Measurements from ENCODE around the gene RSPO3. TPM values are rescaled to one million over a fixed set of nuclear protein-coding genes. Genes with fewer than 3 reads are reported as not detected.
"Not testable (repeated sequence)": the region's sequence is repeated elsewhere in the genome, so short reads cannot be mapped to it uniquely, and the experiment has no call there.

RSPO3 gene
- total RNA-seq, 4 donors from 2014 or later: 1.9 to 10.7 (median 4.0) TPM

- no peaks in the 10 kb centered on the region for H3K36me3 ChIP-seq
- no peaks in the 10 kb centered on the region for H3K4me1 ChIP-seq
- no peak overlapping the region for H3K27ac ChIP-seq
- no peak overlapping the region for H3K4me3 ChIP-seq
- H3K9me3 ChIP-seq: no peaks in the 10 kb centered on the region
- DNase-seq: no peak
- TF ChIP-seq CTCF (IDR thresholded peaks at IDR 0.05) (no peak), POLR2A (IDR thresholded peaks at IDR 0.05) (no peak)
- H3K27me3 ChIP-seq: no peaks in the 10 kb centered on the region
Observed at GRCh38 chr6:127216810-127217789, 98.6 kb downstream of the RSPO3 start.

GRCh38 chr6:127219869-127220268, 101.4 kb downstream of the RSPO3 start:
- no peak overlapping the region for H3K4me3 ChIP-seq
- H3K27me3 ChIP-seq: no peaks in the 10 kb centered on the region
- no peak for DNase-seq
- TF ChIP-seq POLR2A (IDR thresholded peaks at IDR 0.05): no peak
- TF ChIP-seq CTCF (IDR thresholded peaks at IDR 0.05): no peak
- no peaks in the 10 kb centered on the region for H3K9me3 ChIP-seq
- H3K27ac ChIP-seq: no peak overlapping the region
- H3K36me3 ChIP-seq: no peaks in the 10 kb centered on the region
- H3K4me1 ChIP-seq: no peaks in the 10 kb centered on the region

- no peaks in the 10 kb centered on the region for H3K9me3 ChIP-seq
- no peak for DNase-seq
- H3K27ac ChIP-seq: no peak overlapping the region
- no peak overlapping the region for H3K4me3 ChIP-seq
- no peaks in the 10 kb centered on the region for H3K27me3 ChIP-seq
- no peaks in the 10 kb centered on the region for H3K36me3 ChIP-seq
- no peaks in the 10 kb centered on the region for H3K4me1 ChIP-seq
- no peak for TF ChIP-seq POLR2A (IDR thresholded peaks at IDR 0.05)
Observed at GRCh38 chr6:127221201-127221600, 102.7 kb downstream of the RSPO3 start.

GRCh38 chr6:127222418-127222817, 103.9 kb downstream of the RSPO3 start:
- Histone ChIP-seq H3K4me3 (no peak overlapping the region), H3K27ac (no peak overlapping the region), H3K4me1 (no peaks in the 10 kb centered on the region), H3K9me3 (no peaks in the 10 kb centered on the region), H3K27me3 (no peaks in the 10 kb centered on the region), H3K36me3 (no peaks in the 10 kb centered on the region)
- no peak for DNase-seq
- TF ChIP-seq POLR2A (IDR thresholded peaks at IDR 0.05) (no peak), CTCF (IDR thresholded peaks at IDR 0.05) (no peak)

- no peaks in the 10 kb centered on the region for H3K36me3 ChIP-seq
- no peak overlapping the region for H3K27ac ChIP-seq
- H3K4me3 ChIP-seq: no peak overlapping the region
- no peaks in the 10 kb centered on the region for H3K27me3 ChIP-seq
- TF ChIP-seq POLR2A (IDR thresholded peaks at IDR 0.05) (no peak), CTCF (IDR thresholded peaks at IDR 0.05) (no peak)
- no peaks in the 10 kb centered on the region for H3K9me3 ChIP-seq
- DNase-seq: no peak
- no peaks in the 10 kb centered on the region for H3K4me1 ChIP-seq
Observed at GRCh38 chr6:127225497-127225896, 107.0 kb downstream of the RSPO3 start.

- not testable (repeated sequence) for H3K4me1 ChIP-seq, H3K27ac ChIP-seq, H3K27me3 ChIP-seq, H3K9me3 ChIP-seq, H3K4me3 ChIP-seq, DNase-seq, H3K36me3 ChIP-seq
Observed at GRCh38 chr6:127233819-127234218, 115.3 kb downstream of the RSPO3 start.

Data from Peyer's patch (tissue), 4 donors.